TTC549 (cell line): ENCODE results near the gene VWA5B1.

ENCODE experiments used
- FAIRE-seq: peaks from 2 replicates; lab custom pipeline; 2012; peaks lifted over from hg19 to GRCh38; lab: Jason Lieb, UNC

Gene VWA5B1

GRCh38 chr1:20322081-20322824, 31.6 kb downstream of the VWA5B1 start:
- no peak for FAIRE-seq

- FAIRE-seq, result no peak
Observed at GRCh38 chr1:20322825-20323612, 32.3 kb downstream of the VWA5B1 start.

GRCh38 chr1:20323613-20323920, 32.9 kb downstream of the VWA5B1 start:
- FAIRE-seq, result no peak

GRCh38 chr1:20324704-20325406, 34.2 kb downstream of the VWA5B1 start:
- FAIRE-seq, result no peak

GRCh38 chr1:20325407-20325843, 34.8 kb downstream of the VWA5B1 start:
- no peak for FAIRE-seq

- FAIRE-seq, result no peak
Observed at GRCh38 chr1:20325844-20326420, 35.3 kb downstream of the VWA5B1 start.

- no peak for FAIRE-seq
Observed at GRCh38 chr1:20327467-20327866, 36.8 kb downstream of the VWA5B1 start.

GRCh38 chr1:20328201-20328600, 37.5 kb downstream of the VWA5B1 start:
- no peak for FAIRE-seq

- FAIRE-seq, result no peak
Observed at GRCh38 chr1:20329793-20330542, 39.3 kb downstream of the VWA5B1 start.

- FAIRE-seq, result no peak
Observed at GRCh38 chr1:20334103-20334502, 43.4 kb downstream of the VWA5B1 start.

GRCh38 chr1:20336105-20336605, 45.5 kb downstream of the VWA5B1 start:
- no peak for FAIRE-seq

- no peak for FAIRE-seq
Observed at GRCh38 chr1:20337581-20337980, 46.9 kb downstream of the VWA5B1 start.

GRCh38 chr1:20339811-20340457, 49.3 kb downstream of the VWA5B1 start:
- FAIRE-seq, result no peak

- FAIRE-seq, result no peak
Observed at GRCh38 chr1:20342294-20343148, 51.8 kb downstream of the VWA5B1 start.

- FAIRE-seq, result no peak
Observed at GRCh38 chr1:20343149-20343937, 52.7 kb downstream of the VWA5B1 start.

- FAIRE-seq, result no peak
Observed at GRCh38 chr1:20343938-20344302, 53.2 kb downstream of the VWA5B1 start.

GRCh38 chr1:20344738-20345137, 54.1 kb downstream of the VWA5B1 start:
- FAIRE-seq, result no peak

GRCh38 chr1:20345419-20345818, 54.7 kb downstream of the VWA5B1 start:
- FAIRE-seq, result no peak

- FAIRE-seq, result no peak
Observed at GRCh38 chr1:20346433-20346832, 55.8 kb downstream of the VWA5B1 start.

GRCh38 chr1:20347699-20348098, 57.0 kb downstream of the VWA5B1 start:
- FAIRE-seq, result no peak
